HG03565 (cell line): ENCODE data around the gene UBE2F.
A peak's percentile ranks its signal among the peaks of the same experiment; 100 is the strongest.
"Not testable (repeated sequence)": the region's sequence is repeated elsewhere in the genome, so short reads cannot be mapped to it uniquely, and the experiment has no call there.

Experiments
- ATAC-seq: cut with Tn5 transposase; IDR thresholded peaks from one replicate; pipeline ENCODE4 v1.9.1; 2021; ENCODE audit warnings: mild to moderate bottlenecking, moderate library complexity; ENCODE audit not compliant: unreplicated experiment

UBE2F gene

GRCh38 chr2:237977380-237977779 is 10.6 kb downstream of the UBE2F start:
- ATAC-seq, result no peak

- no peak for ATAC-seq
Observed at GRCh38 chr2:237978058-237978712, 11.4 kb downstream of the UBE2F start.

- no peak for ATAC-seq
Observed at GRCh38 chr2:237979331-237979730, 12.5 kb downstream of the UBE2F start.

- no peak for ATAC-seq
Observed at GRCh38 chr2:237980087-237980486, 13.3 kb downstream of the UBE2F start.

GRCh38 chr2:237980751-237981150 is 13.9 kb downstream of the UBE2F start:
- ATAC-seq, result no peak

- not testable (repeated sequence) for ATAC-seq
Observed at GRCh38 chr2:237981621-237982020, 14.8 kb downstream of the UBE2F start.

GRCh38 chr2:237982039-237982725 is 15.4 kb downstream of the UBE2F start:
- no peak for ATAC-seq

GRCh38 chr2:237983922-237984321 is 17.1 kb downstream of the UBE2F start:
- no peak for ATAC-seq

- ATAC-seq, result no peak
Observed at GRCh38 chr2:237987268-237987667, 20.5 kb downstream of the UBE2F start.

GRCh38 chr2:237993701-237994100 is 26.9 kb downstream of the UBE2F start:
- ATAC-seq, result no peak

- ATAC-seq, result no peak
Observed at GRCh38 chr2:237995036-237995435, 28.2 kb downstream of the UBE2F start.

- ATAC-seq, result no peak
Observed at GRCh38 chr2:237996021-237996593, 29.3 kb downstream of the UBE2F start.

- ATAC-seq, result no peak
Observed at GRCh38 chr2:237997521-237997920, 30.7 kb downstream of the UBE2F start.

GRCh38 chr2:237998530-237998929 is 31.7 kb downstream of the UBE2F start:
- ATAC-seq, result peak; percentile 82

- ATAC-seq, result no peak
Observed at GRCh38 chr2:238003234-238004031, 36.6 kb downstream of the UBE2F start.

- ATAC-seq, result no peak
Observed at GRCh38 chr2:238004077-238004830, 37.4 kb downstream of the UBE2F start.

- ATAC-seq, result no peak
Observed at GRCh38 chr2:238005528-238005927, 38.7 kb downstream of the UBE2F start.

- ATAC-seq, result no peak
Observed at GRCh38 chr2:238006510-238006909, 39.7 kb downstream of the UBE2F start.

GRCh38 chr2:238007924-238008323 is 41.1 kb downstream of the UBE2F start:
- no peak for ATAC-seq

- no peak for ATAC-seq
Observed at GRCh38 chr2:238009563-238009962, 42.7 kb downstream of the UBE2F start.

- ATAC-seq, result no peak
Observed at GRCh38 chr2:238010572-238010971, 43.8 kb downstream of the UBE2F start.
